K562 (cell line): Measurements from ENCODE around the gene SPON1. TPM values are rescaled to one million over a fixed set of nuclear protein-coding genes. Genes with fewer than 3 reads are reported as not detected.

Experiments used
- ATAC-seq: fragments of 200-7000 bp; cut with Tn5 transposase; 3 replicates; pipeline ENCODE4 v1.9.1; 2020; ENCODE audit warnings: moderate library complexity
- BruUV-seq: library from RNA; stranded (reverse); fragments of 400-500 nt; replicated peaks from 2 replicates; lab custom pipeline; 2021; lab: Mats Ljungman, UMichigan
- CTCF ChIA-PET: fragments of 300-600 bp; formaldehyde crosslinking; extraction: SDS; loops from one replicate; lab custom pipeline; 2021; ENCODE audit warnings: low intra/inter-chr PET ratio; lab: Yijun Ruan, JAX
- POLR2A ChIA-PET: fragments of 300-600, 350-650 bp; sonication (Branson Sonifier 250); formaldehyde crosslinking; extraction: SDS; loops from one replicate; lab custom pipeline; 2021; ENCODE audit warnings: antibody characterized with exemption, inconsistent platforms; lab: Yijun Ruan, JAX
- DNase-seq, 4 experiments: peaks; one replicate each; pipeline versions ENCODE4 v3.0.0 to v3.0.0-alpha.2; 2011 to 2018; ENCODE audit warnings: low spot score in 3 of 4, mixed read lengths in 3 of 4; ENCODE audit errors: extremely low read depth in 1 of 4
- FAIRE-seq: peaks from 2 replicates; lab custom pipeline; 2011; peaks lifted over from hg19 to GRCh38; lab: Jason Lieb, UNC
- H2AFZ ChIP-seq: 2 replicates; pipeline ENCODE4 v1.6.0; 2011; ENCODE audit warnings: low read depth, low read length, control low read depth, inconsistent platforms
- H3K27ac ChIP-seq: fragments of 200-600 bp; 3 replicates; pipeline ENCODE4 v1.8.0; 2011; ENCODE audit warnings: low read depth, mild to moderate bottlenecking, control low read depth, inconsistent platforms, low read length, moderate library complexity, mixed read lengths; ENCODE audit errors: extremely low read depth
- H3K27me3 ChIP-seq, 2 experiments: fragments of 300-600 bp in 1 of 2; 2 replicates in 1 of 2; 3 replicates in 1 of 2; pipeline versions ENCODE4 v1.6.0 to v1.8.0; 2011; ENCODE audit warnings: inconsistent platforms in 2 of 2, low read length in 2 of 2, mild to moderate bottlenecking in 1 of 2, mixed read lengths in 1 of 2, moderate library complexity in 1 of 2; ENCODE audit not compliant: control insufficient read depth in 2 of 2, insufficient read depth in 2 of 2
- H3K36me3 ChIP-seq: fragments of 300-600 bp; 3 replicates; pipeline ENCODE4 v1.8.0; 2011; ENCODE audit warnings: mild to moderate bottlenecking, low read length, inconsistent platforms; ENCODE audit not compliant: control insufficient read depth, insufficient read depth
- H3K4me1 ChIP-seq, 2 experiments: fragments of 200-600 bp in 1 of 2; replicated peaks in 1 of 2; 2 replicates in 1 of 2; 3 replicates in 1 of 2; pipeline versions ENCODE4 v1.5.1 to v1.8.0; 2011; ENCODE audit warnings: inconsistent platforms in 2 of 2, low read length in 2 of 2, mild to moderate bottlenecking in 1 of 2, mixed read lengths in 1 of 2, moderate library complexity in 1 of 2; ENCODE audit not compliant: control insufficient read depth in 2 of 2, insufficient read depth in 2 of 2
- H3K4me2 ChIP-seq: 2 replicates; pipeline ENCODE4 v1.6.1; 2011; ENCODE audit warnings: low read length, control low read depth, inconsistent platforms, mixed read lengths; ENCODE audit not compliant: insufficient read depth
- H3K4me3 ChIP-seq: fragments of 200-600 bp; sonication (generic), shearing (Covaris generic); 2 replicates; pipeline ENCODE4 v1.5.1; 2016; ENCODE audit warnings: control low read depth, inconsistent platforms
- H3K79me2 ChIP-seq: fragments of 200-600 bp; 3 replicates; pipeline ENCODE4 v1.8.0; 2011; ENCODE audit warnings: low read length, inconsistent platforms; ENCODE audit not compliant: control insufficient read depth, insufficient read depth
- H3K9ac ChIP-seq, 2 experiments: 2 replicates each; pipeline versions ENCODE4 v1.6.0 to v1.6.1; 2011; ENCODE audit warnings: low read depth in 2 of 2, low read length in 2 of 2, control low read depth in 1 of 2, inconsistent platforms in 1 of 2, mild to moderate bottlenecking in 1 of 2, mixed read lengths in 1 of 2; ENCODE audit not compliant: insufficient read depth in 1 of 2
- H3K9me1 ChIP-seq: one replicate; pipeline ENCODE4 v1.6.0; 2011; ENCODE audit warnings: inconsistent platforms, mild to moderate bottlenecking, low read length, moderate library complexity; ENCODE audit not compliant: control insufficient read depth, insufficient read depth
- H3K9me3 ChIP-seq: replicated peaks from 2 replicates; pipeline ENCODE4 v1.5.1; 2011; ENCODE audit warnings: low read depth, low read length, inconsistent platforms; ENCODE audit not compliant: control insufficient read depth, insufficient read depth
- H4K20me1 ChIP-seq: replicated peaks from 2 replicates; pipeline ENCODE4 v1.6.1; 2011; ENCODE audit warnings: low read length, inconsistent platforms, mixed read lengths; ENCODE audit not compliant: control insufficient read depth, insufficient read depth
- LCOR ChIP-seq: sonication (generic); formaldehyde crosslinking; IDR thresholded peaks from 2 replicates; pipeline ENCODE4 v1.8.0; 2022; ENCODE audit warnings: mild to moderate bottlenecking, missing genetic modification reagents
- PYGO2 ChIP-seq: fragments of 450-650 bp; IDR thresholded peaks from 2 replicates; pipeline ENCODE4 v1.6.1; 2016; ENCODE audit warnings: mild to moderate bottlenecking, missing genetic modification characterization, moderate library complexity, missing compliant biosample characterization
- SMARCA4 ChIP-seq: fragments of 450-650 bp; IDR thresholded peaks from 2 replicates; pipeline ENCODE4 v1.6.1; 2016
- SREBF2 ChIP-seq: sonication (generic); formaldehyde crosslinking; IDR thresholded peaks from 2 replicates; pipeline ENCODE4 v1.4.0; 2020; ENCODE audit warnings: mild to moderate bottlenecking, missing genetic modification reagents
- ZSCAN29 ChIP-seq: fragments of 450-650 bp; IDR thresholded peaks from 2 replicates; pipeline ENCODE4 v1.6.1; 2017
- WGBS: fragments of 100-300 bp; shearing (Covaris generic); methylation state at CpG from one replicate; pipeline ENCODE4 v1.1.6; 2016; ENCODE audit warnings: low coverage, mixed read lengths; ENCODE audit not compliant: insufficient coverage; ENCODE audit errors: missing lambda C conversion rate; 5-methylcytosine and 5-hydroxymethylcytosine counted together
- in situ Hi-C: fragments of 300-500 bp; cut with MboI; formaldehyde crosslinking; loops from 4 replicates; pipeline ENCODE4 v1.15.0; 2018; ENCODE audit warnings: inconsistent platforms, mixed read lengths
- intact Hi-C: fragments of 100-400 bp; cut with micrococcal nuclease; formaldehyde crosslinking; loops from 2 replicates; pipeline ENCODE4 v1.14.2; 2022
- polyA plus RNA-seq, 8 experiments: library from polyadenylated mRNA; depleted of rRNA in 4 of 8; stranded (reverse) in 5 of 8; unstranded in 3 of 8; fragments of >200 nt; fragmentation: Nextera tagmentation in 2 of 8; fragmentation: Illumina TruSeq in 1 of 8; extraction: Ambion mirVana in 2 of 8; extraction: Trizol in 1 of 8; gene quantifications; 2 replicates each; pipeline versions ENCODE4 v1.2.1 to v1.2.3, GENCODE V29; 2011 to 2014; ENCODE audit warnings: inconsistent platforms in 1 of 8, missing spikeins in 1 of 8
- total RNA-seq, 7 experiments: library from RNA; depleted of rRNA in 6 of 7; stranded (reverse); fragments of >200 nt in 6 of 7; fragmentation: Illumina TruSeq in 2 of 7; extraction: Trizol in 2 of 7; gene quantifications; 2 replicates each; pipeline versions ENCODE4 v1.2.1 to v1.2.3, GENCODE V29; 2011 to 2021; ENCODE audit warnings: low replicate concordance in 1 of 7
- TF ChIP-seq, protein P1 (sequence below), 2 experiments: fragments of 200-800 bp in 1 of 2; sonication (Bioruptor generic) in 1 of 2; sonication (generic) in 1 of 2; formaldehyde crosslinking in 1 of 2; IDR thresholded peaks in 1 of 2; conservative IDR thresholded peaks in 1 of 2; 2 replicates each; pipeline versions ENCODE4 v1.5.0 to v1.6.1; 2016 to 2020; ENCODE audit warnings: missing compliant biosample characterization in 1 of 2, missing genetic modification characterization in 1 of 2, missing genetic modification reagents in 1 of 2
- TF ChIP-seq, protein P2 (sequence below), 2 experiments: fragments of 250-450 bp in 1 of 2; fragments of 450-650 bp in 1 of 2; sonication (Bioruptor Pico) in 1 of 2; IDR thresholded peaks; 2 replicates each; pipeline versions ENCODE4 v1.6.1 to v1.8.0; 2016 to 2021; ENCODE audit warnings: mild to moderate bottlenecking in 2 of 2, moderate library complexity in 2 of 2, missing compliant biosample characterization in 1 of 2, missing genetic modification characterization in 1 of 2
- TF ChIP-seq, protein P3 (sequence below), 3 experiments: IDR thresholded peaks in 2 of 3; conservative IDR thresholded peaks in 1 of 3; 2 replicates each; pipeline ENCODE4 v1.5.1; 2011 to 2012; ENCODE audit warnings: low read length in 3 of 3, mild to moderate bottlenecking in 3 of 3, control low read depth in 2 of 3, improper control_type of control experiment in 1 of 3, inconsistent platforms in 1 of 3, low read depth in 1 of 3, mixed read lengths in 1 of 3, moderate library complexity in 1 of 3; ENCODE audit not compliant: insufficient read depth in 2 of 3

SPON1 gene
- total and polyA plus RNA-seq, 9 of the 15 experiments (the other 6 are each of a cell fraction or from before 2014, with no cell fraction given) = 0.04 to 0.06 TPM; not detected in 7

DNA sequence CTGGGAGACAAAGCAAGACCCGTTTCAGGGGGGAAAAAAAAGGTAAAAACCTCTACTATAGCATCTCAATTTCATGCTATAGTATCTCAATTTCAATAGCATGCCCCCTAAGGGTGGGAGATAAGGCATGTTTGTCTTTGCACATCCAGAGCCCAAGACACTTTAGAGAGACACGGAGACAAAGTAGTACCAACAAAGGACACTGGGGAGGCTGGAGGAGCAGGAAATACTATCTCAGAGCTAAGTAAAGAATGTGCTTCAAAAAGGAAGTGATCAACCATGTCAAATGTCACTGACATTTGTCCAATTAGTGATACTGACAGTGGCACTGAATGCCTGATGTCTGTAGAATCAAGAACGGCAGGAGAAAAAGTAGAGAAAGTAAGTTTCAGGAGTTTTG is 327.9 kb downstream of the SPON1 start:
- in situ Hi-C loops = loop anchor here (10.0 kb wide), 1 partner anchor 614 kb away; no protein-coding TSS in a partner anchor
- H3K9ac ChIP-seq = no peak overlapping the region
- CTCF ChIA-PET = no interaction called here
- intact Hi-C loops = no loop called here
- H3K4me1 ChIP-seq = peaks cover 0 to 2% of the 10 kb centered on the region in 2 experiments; a peak in 1 of 5 replicates
- H3K4me3 ChIP-seq = no peak overlapping the region
- H3K27me3 ChIP-seq = no peaks in the 10 kb centered on the region
- H3K27ac ChIP-seq = no peak overlapping the region
- no peaks in the 10 kb centered on the region for H3K9me3 ChIP-seq
- peak in 1 of 4 experiments; percentile 19 for DNase-seq
- BruUV-seq = no TSS peak
- 86% methylated on average over 3 of the region's 3 CpGs for WGBS
- no peak overlapping the region for H2AFZ ChIP-seq
- H4K20me1 ChIP-seq = no peaks in the 10 kb centered on the region
- H3K36me3 ChIP-seq = peaks cover 33% of the 10 kb centered on the region
- H3K9me1 ChIP-seq = no peaks in the 10 kb centered on the region
- POLR2A ChIA-PET = no interaction called here
- no peak for FAIRE-seq
- ATAC-seq = no peak; the same call in 2 of the 3 replicates
- TF ChIP-seq, protein P1, sequence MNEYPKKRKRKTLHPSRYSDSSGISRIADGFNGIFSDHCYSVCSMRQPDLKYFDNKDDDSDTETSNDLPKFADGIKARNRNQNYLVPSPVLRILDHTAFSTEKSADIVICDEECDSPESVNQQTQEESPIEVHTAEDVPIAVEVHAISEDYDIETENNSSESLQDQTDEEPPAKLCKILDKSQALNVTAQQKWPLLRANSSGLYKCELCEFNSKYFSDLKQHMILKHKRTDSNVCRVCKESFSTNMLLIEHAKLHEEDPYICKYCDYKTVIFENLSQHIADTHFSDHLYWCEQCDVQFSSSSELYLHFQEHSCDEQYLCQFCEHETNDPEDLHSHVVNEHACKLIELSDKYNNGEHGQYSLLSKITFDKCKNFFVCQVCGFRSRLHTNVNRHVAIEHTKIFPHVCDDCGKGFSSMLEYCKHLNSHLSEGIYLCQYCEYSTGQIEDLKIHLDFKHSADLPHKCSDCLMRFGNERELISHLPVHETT (CRISPR knock-in tag; conservative IDR thresholded peaks at IDR 0.05 in 1 of 2, IDR thresholded peaks at IDR 0.05 in 1 of 2) = no peak
- TF ChIP-seq LCOR (CRISPR knock-in tag) = no peak
- TF ChIP-seq, protein P2, sequence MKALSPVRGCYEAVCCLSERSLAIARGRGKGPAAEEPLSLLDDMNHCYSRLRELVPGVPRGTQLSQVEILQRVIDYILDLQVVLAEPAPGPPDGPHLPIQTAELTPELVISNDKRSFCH (CRISPR knock-in tag; IDR thresholded peaks at IDR 0.05) = no peak
- TF ChIP-seq, protein P2 (tag; IDR thresholded peaks at IDR 0.05) = no peak
- TF ChIP-seq PYGO2 (tag) = no peak
- TF ChIP-seq SMARCA4 = no peak
- no peak for TF ChIP-seq ZSCAN29
- TF ChIP-seq SREBF2 = no peak
- TF ChIP-seq, protein P3, sequence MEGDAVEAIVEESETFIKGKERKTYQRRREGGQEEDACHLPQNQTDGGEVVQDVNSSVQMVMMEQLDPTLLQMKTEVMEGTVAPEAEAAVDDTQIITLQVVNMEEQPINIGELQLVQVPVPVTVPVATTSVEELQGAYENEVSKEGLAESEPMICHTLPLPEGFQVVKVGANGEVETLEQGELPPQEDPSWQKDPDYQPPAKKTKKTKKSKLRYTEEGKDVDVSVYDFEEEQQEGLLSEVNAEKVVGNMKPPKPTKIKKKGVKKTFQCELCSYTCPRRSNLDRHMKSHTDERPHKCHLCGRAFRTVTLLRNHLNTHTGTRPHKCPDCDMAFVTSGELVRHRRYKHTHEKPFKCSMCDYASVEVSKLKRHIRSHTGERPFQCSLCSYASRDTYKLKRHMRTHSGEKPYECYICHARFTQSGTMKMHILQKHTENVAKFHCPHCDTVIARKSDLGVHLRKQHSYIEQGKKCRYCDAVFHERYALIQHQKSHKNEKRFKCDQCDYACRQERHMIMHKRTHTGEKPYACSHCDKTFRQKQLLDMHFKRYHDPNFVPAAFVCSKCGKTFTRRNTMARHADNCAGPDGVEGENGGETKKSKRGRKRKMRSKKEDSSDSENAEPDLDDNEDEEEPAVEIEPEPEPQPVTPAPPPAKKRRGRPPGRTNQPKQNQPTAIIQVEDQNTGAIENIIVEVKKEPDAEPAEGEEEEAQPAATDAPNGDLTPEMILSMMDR (IDR thresholded peaks at IDR 0.05 in 2 of 3, conservative IDR thresholded peaks at IDR 0.05 in 1 of 3; ENCODE audit: insufficient read depth in 2 of 3, low read depth in 1 of 3, low read length in 3 of 3) = no peak
- no peaks in the 10 kb centered on the region for H3K79me2 ChIP-seq
- H3K4me2 ChIP-seq = no peak overlapping the region
